Central memory CD4-positive, alpha-beta T cell (primary cell): Measurements from ENCODE around the gene BBIP1.

Source experiments
- DNase-seq: peaks from one replicate; pipeline ENCODE4 v3.0.0; 2022
- total RNA-seq, 3 experiments: gene quantifications; one replicate each; lab custom pipeline; 2026; lab: John Stamatoyannopoulos, UW

The BBIP1 gene
- 19.5 to 33.6 (median 28.8) reads per million in 3 experiments for total RNA-seq

- no peak for DNase-seq
These were observed at the start of gene BBIP1 for GRCh38 chr10:110918643-110919348. TSS of gene BBIP1 (minus strand) at chr10:110919180. CDS start at chr10:110918157, 1,023 bp downstream.

GRCh38 chr10:110967645-110968044 lies 48.7 kb upstream of the BBIP1 start:
- no peak for DNase-seq

GRCh38 chr10:110967009-110967630 lies 48.1 kb upstream of the BBIP1 start:
- no peak for DNase-seq

GRCh38 chr10:110966146-110966545 lies 47.2 kb upstream of the BBIP1 start:
- DNase-seq: no peak

- no peak for DNase-seq
These were observed 46.2 kb upstream of the BBIP1 start for GRCh38 chr10:110965216-110965615.

GRCh38 chr10:110964681-110965080 lies 45.7 kb upstream of the BBIP1 start:
- no peak for DNase-seq

- DNase-seq: no peak
These were observed 44.2 kb upstream of the BBIP1 start for GRCh38 chr10:110963162-110963561.

GRCh38 chr10:110962443-110962842 lies 43.5 kb upstream of the BBIP1 start:
- DNase-seq: no peak

- no peak for DNase-seq
These were observed 41.3 kb upstream of the BBIP1 start for GRCh38 chr10:110960333-110960712.

GRCh38 chr10:110959379-110960332 lies 40.7 kb upstream of the BBIP1 start:
- DNase-seq: no peak

- DNase-seq: no peak
These were observed 38.6 kb upstream of the BBIP1 start for GRCh38 chr10:110957606-110958005.

GRCh38 chr10:110951381-110951780 lies 32.4 kb upstream of the BBIP1 start:
- DNase-seq: no peak

GRCh38 chr10:110947061-110947595 lies 28.1 kb upstream of the BBIP1 start:
- DNase-seq: no peak

GRCh38 chr10:110946496-110946895 lies 27.5 kb upstream of the BBIP1 start:
- DNase-seq: no peak

GRCh38 chr10:110944792-110945396 lies 25.9 kb upstream of the BBIP1 start:
- no peak for DNase-seq

GRCh38 chr10:110939419-110939818 lies 20.4 kb upstream of the BBIP1 start:
- DNase-seq: no peak

- no peak for DNase-seq
These were observed 17.8 kb upstream of the BBIP1 start for GRCh38 chr10:110936757-110937156.

- no peak for DNase-seq
These were observed 13.7 kb upstream of the BBIP1 start for GRCh38 chr10:110932505-110933180.

- DNase-seq: no peak
These were observed 12.9 kb upstream of the BBIP1 start for GRCh38 chr10:110931769-110932381.

GRCh38 chr10:110927461-110927860 lies 8.5 kb upstream of the BBIP1 start:
- DNase-seq: no peak

- DNase-seq: no peak
These were observed 5.0 kb upstream of the BBIP1 start for GRCh38 chr10:110923856-110924493.
